Osteocyte (in vitro differentiated cells): ENCODE measurements around the gene MKRN2. TPM values are rescaled to one million over a fixed set of nuclear protein-coding genes. Genes with fewer than 3 reads are reported as not detected.
"Not testable (repeated sequence)": the region's sequence is repeated elsewhere in the genome, so short reads cannot be mapped to it uniquely, and the experiment has no call there.

Source experiments
- DNase-seq: peaks from one replicate; pipeline ENCODE4 v3.0.0; 2021; ENCODE audit warnings: mixed read lengths; ENCODE audit not compliant: unreplicated experiment; ENCODE audit errors: extremely low spot score
- H3K27ac Mint-ChIP-seq: one replicate; pipeline ENCODE4 v1.8.0; 2021; ENCODE audit warnings: mild to moderate bottlenecking, mixed read lengths; ENCODE audit not compliant: unreplicated experiment
- H3K27me3 Mint-ChIP-seq: one replicate; pipeline ENCODE4 v1.8.0; 2021; ENCODE audit warnings: mixed read lengths; ENCODE audit not compliant: unreplicated experiment
- H3K36me3 Mint-ChIP-seq: one replicate; pipeline ENCODE4 v1.8.0; 2021; ENCODE audit warnings: mixed read lengths; ENCODE audit not compliant: unreplicated experiment
- H3K4me1 Mint-ChIP-seq: one replicate; pipeline ENCODE4 v1.8.0; 2021; ENCODE audit warnings: mixed read lengths; ENCODE audit not compliant: unreplicated experiment
- H3K4me3 Mint-ChIP-seq: one replicate; pipeline ENCODE4 v1.8.0; 2021; ENCODE audit warnings: mild to moderate bottlenecking, moderate library complexity, mixed read lengths; ENCODE audit not compliant: unreplicated experiment
- H3K9me3 Mint-ChIP-seq: one replicate; pipeline ENCODE4 v1.8.0; 2021; ENCODE audit warnings: mixed read lengths; ENCODE audit not compliant: unreplicated experiment
- total RNA-seq: library from RNA; stranded (reverse); gene quantifications from 2 replicates; pipeline ENCODE4 v1.2.1, GENCODE V29; 2021
- TF ChIP-seq, protein P1 (sequence below): fragments of 200-600 bp; sonication (generic); IDR thresholded peaks from 2 replicates; pipeline ENCODE4 v1.5.0; 2021; ENCODE audit warnings: antibody characterized with exemption, mild to moderate bottlenecking, moderate library complexity

MKRN2 gene
- total RNA-seq, 1 donor from 2014 or later, result 32.4 TPM

DNA sequence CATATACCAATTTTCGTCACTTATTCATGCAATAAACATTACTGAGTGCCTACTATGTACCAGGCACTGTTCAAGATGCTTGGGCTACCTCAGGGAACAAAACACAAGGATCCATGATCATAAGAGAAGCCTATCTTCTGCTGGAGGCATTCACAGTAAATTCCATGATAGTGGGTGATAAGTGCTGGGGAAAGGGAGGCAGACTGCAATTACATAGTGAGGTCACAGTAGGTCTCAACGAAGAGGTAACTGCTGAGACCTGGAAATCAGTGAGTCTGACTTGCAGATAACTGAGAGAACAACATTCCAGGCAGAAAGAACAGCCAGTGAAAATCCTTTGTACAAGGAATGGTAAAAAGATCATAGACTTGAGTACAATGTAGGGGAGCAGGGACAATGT, 73.4 kb downstream of the MKRN2 start:
- peaks cover 28% of the 10 kb centered on the region for H3K4me1 Mint-ChIP-seq
- no peaks in the 10 kb centered on the region for H3K27me3 Mint-ChIP-seq
- H3K27ac Mint-ChIP-seq, result no peak overlapping the region
- no peaks in the 10 kb centered on the region for H3K9me3 Mint-ChIP-seq
- DNase-seq, result no peak
- H3K36me3 Mint-ChIP-seq, result no peaks in the 10 kb centered on the region
- no peak overlapping the region for H3K4me3 Mint-ChIP-seq
- TF ChIP-seq, protein P1, sequence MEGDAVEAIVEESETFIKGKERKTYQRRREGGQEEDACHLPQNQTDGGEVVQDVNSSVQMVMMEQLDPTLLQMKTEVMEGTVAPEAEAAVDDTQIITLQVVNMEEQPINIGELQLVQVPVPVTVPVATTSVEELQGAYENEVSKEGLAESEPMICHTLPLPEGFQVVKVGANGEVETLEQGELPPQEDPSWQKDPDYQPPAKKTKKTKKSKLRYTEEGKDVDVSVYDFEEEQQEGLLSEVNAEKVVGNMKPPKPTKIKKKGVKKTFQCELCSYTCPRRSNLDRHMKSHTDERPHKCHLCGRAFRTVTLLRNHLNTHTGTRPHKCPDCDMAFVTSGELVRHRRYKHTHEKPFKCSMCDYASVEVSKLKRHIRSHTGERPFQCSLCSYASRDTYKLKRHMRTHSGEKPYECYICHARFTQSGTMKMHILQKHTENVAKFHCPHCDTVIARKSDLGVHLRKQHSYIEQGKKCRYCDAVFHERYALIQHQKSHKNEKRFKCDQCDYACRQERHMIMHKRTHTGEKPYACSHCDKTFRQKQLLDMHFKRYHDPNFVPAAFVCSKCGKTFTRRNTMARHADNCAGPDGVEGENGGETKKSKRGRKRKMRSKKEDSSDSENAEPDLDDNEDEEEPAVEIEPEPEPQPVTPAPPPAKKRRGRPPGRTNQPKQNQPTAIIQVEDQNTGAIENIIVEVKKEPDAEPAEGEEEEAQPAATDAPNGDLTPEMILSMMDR, result no peak

DNA sequence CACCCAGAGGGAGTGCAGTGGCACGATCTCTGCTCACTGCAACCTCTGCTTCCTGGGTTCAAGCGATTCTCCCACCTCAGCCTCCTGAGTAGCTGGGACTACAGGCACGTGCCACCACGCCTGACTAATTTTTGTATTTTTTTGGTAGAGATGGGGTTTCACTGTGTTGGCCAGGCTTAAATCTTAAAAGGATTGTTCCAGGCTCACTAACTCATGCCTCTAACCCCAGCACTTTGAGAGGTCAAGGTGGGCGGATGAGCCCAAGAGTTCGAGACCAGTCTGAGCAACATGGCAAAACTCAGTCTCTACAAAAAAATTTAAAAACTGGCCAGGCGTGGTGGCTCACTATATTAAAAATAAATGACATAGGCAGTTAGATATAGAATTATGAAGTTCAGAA, 74.0 kb downstream of the MKRN2 start:
- H3K9me3 Mint-ChIP-seq, H3K4me3 Mint-ChIP-seq, H3K36me3 Mint-ChIP-seq, DNase-seq, H3K27me3 Mint-ChIP-seq, H3K27ac Mint-ChIP-seq: not testable (repeated sequence)
- H3K4me1 Mint-ChIP-seq, result peaks cover 24% of the 10 kb centered on the region

DNA sequence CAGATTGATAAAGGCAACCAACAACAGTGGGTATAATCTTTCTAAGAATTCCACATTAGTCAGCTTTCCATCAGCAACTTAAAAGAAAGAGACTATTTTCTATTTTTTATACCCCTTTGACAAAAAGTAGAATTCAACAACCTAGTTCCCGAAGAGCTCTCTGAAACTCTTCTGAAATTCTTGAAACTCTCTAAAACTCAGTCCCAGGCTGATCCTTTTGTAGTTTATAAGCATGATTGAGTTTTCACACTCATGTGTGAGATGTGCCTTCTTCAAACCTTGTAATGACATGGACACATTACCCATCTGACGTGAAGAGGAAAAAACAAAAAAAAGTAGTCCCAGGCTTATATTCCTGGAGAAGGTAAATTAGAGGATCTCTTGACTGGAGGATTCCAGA, 75.6 kb downstream of the MKRN2 start:
- TF ChIP-seq, protein P1, result no peak
- DNase-seq, result no peak
- Mint-ChIP-seq H3K36me3 (peaks cover 2% of the 10 kb centered on the region), H3K4me1 (peaks cover 21% of the 10 kb centered on the region), H3K27me3 (no peaks in the 10 kb centered on the region), H3K4me3 (no peak overlapping the region), H3K9me3 (no peaks in the 10 kb centered on the region), H3K27ac (no peak overlapping the region)

- TF ChIP-seq, protein P1, result no peak
- Mint-ChIP-seq H3K36me3 (peaks cover 4% of the 10 kb centered on the region), H3K9me3 (no peaks in the 10 kb centered on the region), H3K27ac (no peak overlapping the region), H3K4me1 (peaks cover 21% of the 10 kb centered on the region), H3K27me3 (no peaks in the 10 kb centered on the region), H3K4me3 (no peak overlapping the region)
- no peak for DNase-seq
Observed at GRCh38 chr3:12633108-12633507, 76.2 kb downstream of the MKRN2 start.

Other genes starting within 250 kb of the MKRN2 start
- gene TSEN2, start 72.6 kb upstream of the MKRN2 start, total RNA-seq, result 11.5 and 14.1 TPM in 2 replicates
- not detected in 2 replicates for gene MKRN2OS, start 11.6 kb upstream of the MKRN2 start, total RNA-seq
- 87.3 and 90.3 TPM in 2 replicates for gene RAF1, start 107.0 kb downstream of the MKRN2 start, total RNA-seq
- 2.0 and 2.4 TPM in 2 replicates for gene TMEM40, start 202.2 kb downstream of the MKRN2 start, total RNA-seq
- 9.6 and 10.4 TPM in 2 replicates for gene CAND2, start 239.6 kb downstream of the MKRN2 start, total RNA-seq